HG03045 (cell line): ENCODE measurements around the gene APOBEC3G.
"Not testable (repeated sequence)": the region's sequence is repeated elsewhere in the genome, so short reads cannot be mapped to it uniquely, and the experiment has no call there.

Experiments
- ATAC-seq: cut with Tn5 transposase; IDR thresholded peaks from one replicate; pipeline ENCODE4 v1.9.1; 2021; ENCODE audit warnings: mild to moderate bottlenecking, moderate library complexity; ENCODE audit not compliant: unreplicated experiment

APOBEC3G gene

GRCh38 chr22:39066442-39067276 is 10.4 kb upstream of the APOBEC3G start:
- ATAC-seq, result not testable (repeated sequence)

- ATAC-seq, result no peak
Measured at GRCh38 chr22:39068033-39068785, 8.9 kb upstream of the APOBEC3G start.

GRCh38 chr22:39070186-39070585 is 6.9 kb upstream of the APOBEC3G start:
- ATAC-seq, result no peak

GRCh38 chr22:39072581-39072981 is 4.5 kb upstream of the APOBEC3G start:
- ATAC-seq, result not testable (repeated sequence)

GRCh38 chr22:39073981-39074380 is 3.1 kb upstream of the APOBEC3G start:
- no peak for ATAC-seq

- ATAC-seq, result not testable (repeated sequence)
Measured at GRCh38 chr22:39076155-39077025, 685 bp upstream of the APOBEC3G start.

- not testable (repeated sequence) for ATAC-seq
Measured at GRCh38 chr22:39077912-39078311, 837 bp downstream of the APOBEC3G start.

- no peak for ATAC-seq
Measured at GRCh38 chr22:39078329-39078728, 1.3 kb downstream of the APOBEC3G start.

GRCh38 chr22:39079054-39079637 is 2.1 kb downstream of the APOBEC3G start:
- not testable (repeated sequence) for ATAC-seq

GRCh38 chr22:39080052-39080762 is 3.1 kb downstream of the APOBEC3G start:
- ATAC-seq, result no peak

GRCh38 chr22:39081016-39081415 is 3.9 kb downstream of the APOBEC3G start:
- no peak for ATAC-seq

GRCh38 chr22:39081598-39081997 is 4.5 kb downstream of the APOBEC3G start:
- ATAC-seq, result no peak

GRCh38 chr22:39083212-39084165 is 6.4 kb downstream of the APOBEC3G start:
- ATAC-seq, result no peak

GRCh38 chr22:39084666-39085065 is 7.6 kb downstream of the APOBEC3G start:
- no peak for ATAC-seq

GRCh38 chr22:39087098-39087497 is 10.0 kb downstream of the APOBEC3G start:
- no peak for ATAC-seq

- ATAC-seq, result no peak
Measured at GRCh38 chr22:39087881-39088684, 11.0 kb downstream of the APOBEC3G start.

- no peak for ATAC-seq
Measured at GRCh38 chr22:39088685-39089032, 11.6 kb downstream of the APOBEC3G start.

GRCh38 chr22:39089928-39090327 is 12.9 kb downstream of the APOBEC3G start:
- no peak for ATAC-seq
